Measurements from ENCODE around the gene NDUFA11.

NDUFA11 gene

DNA sequence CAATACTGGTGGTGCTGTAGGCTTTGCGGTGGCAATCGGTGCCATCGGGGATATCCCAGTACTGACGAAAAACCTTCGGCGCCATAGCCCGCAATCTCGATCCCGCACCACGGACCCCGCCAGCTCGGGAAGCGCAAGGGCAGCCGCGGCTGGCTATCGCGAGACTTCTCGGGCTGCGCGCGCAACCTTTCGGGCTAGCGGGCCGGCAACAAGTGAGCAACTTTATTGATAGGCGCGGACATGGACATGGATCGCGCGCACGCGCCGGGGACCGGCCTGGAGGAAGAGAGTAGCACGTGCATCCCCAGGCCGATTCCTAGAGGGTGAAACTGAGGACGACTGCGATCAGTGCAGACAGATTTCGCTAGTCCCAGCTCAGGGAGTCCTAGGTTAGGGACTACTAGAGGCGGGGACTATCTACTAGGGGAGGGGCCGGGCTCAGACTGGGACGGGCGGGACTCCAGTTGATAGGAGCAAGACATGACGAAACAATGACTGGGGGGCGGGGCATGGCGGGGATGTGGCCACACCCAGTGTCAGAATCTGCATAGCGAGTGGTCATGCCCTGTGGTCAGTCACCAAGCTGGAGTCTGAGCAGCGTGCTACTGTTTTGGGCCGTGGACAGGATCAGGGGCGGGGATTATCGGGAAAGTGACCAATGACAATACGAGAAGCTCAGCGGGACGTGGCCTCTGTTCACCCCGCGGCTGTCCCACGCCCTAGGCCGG lies at the start of gene NDUFA11:
Gene NDUFA11 (minus strand): TSS at position 167 of the 728 bp plus-strand sequence. CDS start 82 bp downstream, at position 85.
- peak; percentile 90 for DNase-seq

DNA sequence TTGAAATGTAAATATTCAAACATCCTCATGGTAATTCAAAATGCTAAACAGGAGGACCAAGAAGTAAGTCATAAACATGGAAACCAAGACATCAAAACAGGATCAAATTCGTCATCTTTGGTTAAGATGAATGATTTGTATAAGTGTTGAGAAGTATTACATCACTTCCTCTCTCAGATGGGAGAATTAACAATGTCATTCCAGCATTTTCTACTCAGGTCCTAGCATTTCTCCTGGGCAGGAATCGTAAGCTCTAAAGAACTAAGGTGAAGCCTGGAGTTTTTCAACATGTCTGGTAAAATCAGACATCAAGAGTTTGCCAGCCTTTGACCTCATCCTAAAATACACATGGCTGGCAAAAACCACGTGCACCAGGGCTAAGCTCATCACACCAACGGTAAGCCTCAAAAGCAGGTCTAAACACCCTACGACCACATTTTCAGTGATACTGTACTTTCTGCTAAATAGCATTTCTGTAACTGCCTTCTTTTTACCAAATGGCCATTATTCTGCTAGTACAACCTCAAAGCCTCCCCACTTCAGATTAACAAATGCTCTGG lies 49.5 kb upstream of the NDUFA11 start:
- no peak for DNase-seq

DNA sequence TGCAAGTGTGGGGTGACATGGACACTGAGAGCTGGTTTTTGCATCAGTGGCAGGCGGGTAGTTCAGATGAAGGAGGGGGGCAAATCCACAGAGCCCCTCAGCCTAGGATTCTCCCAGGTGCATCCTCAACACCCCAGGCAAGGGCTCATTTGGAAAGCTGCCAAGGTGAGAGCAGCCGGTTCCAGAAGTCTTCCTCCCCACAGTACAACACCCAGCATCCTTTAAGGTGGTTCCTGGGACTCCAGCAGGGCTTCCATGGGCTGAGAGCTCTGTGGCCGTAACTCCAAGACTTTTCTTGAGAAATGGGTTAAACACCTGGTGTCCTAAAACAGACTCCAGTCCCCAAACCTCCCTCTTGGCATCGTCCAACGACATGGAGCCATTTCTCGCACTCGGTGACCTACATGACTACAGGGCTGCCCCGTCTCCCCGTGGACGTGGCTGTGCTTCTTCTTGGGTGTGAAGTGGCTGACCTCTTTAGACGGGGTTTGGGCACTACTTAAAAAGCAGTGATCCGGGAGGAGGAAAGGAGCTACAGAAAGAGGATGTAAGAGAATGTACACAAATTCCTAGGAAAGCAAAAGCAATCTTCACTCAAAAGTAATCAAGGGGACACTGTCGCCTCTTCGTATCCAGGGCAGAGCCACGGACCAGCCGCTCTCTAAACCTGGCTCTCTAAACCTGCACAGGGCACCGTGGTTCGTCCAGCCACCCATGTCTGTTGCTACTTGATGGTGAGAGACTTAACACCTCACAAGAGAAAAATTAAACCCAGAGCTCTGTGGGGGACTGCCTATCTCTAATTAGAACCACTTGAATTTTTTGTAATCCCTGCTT lies 48.8 kb upstream of the NDUFA11 start:
- no peak for DNase-seq

GRCh38 chr19:5951338-5951861 lies 47.8 kb upstream of the NDUFA11 start:
- no peak for DNase-seq

DNA sequence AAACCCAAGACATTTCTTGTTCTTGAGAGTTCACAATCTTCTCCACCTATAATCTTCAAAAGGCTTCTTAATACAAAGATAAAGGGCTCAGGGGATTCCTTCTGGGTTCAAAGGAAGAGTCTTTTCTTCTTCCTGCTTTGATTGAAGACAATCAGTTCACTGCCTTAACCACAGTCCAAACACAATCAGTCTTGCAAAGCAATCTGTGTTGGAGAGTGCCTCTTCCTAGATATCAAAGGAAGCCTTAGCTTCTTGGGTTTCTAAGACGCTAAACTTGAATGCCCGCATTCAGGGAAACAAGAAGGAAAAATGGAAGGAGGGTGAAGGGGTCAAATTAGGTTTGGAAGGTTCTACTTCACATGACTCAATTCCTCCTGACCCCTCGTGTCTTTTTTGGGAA lies 47.2 kb upstream of the NDUFA11 start:
- no peak for DNase-seq

DNA sequence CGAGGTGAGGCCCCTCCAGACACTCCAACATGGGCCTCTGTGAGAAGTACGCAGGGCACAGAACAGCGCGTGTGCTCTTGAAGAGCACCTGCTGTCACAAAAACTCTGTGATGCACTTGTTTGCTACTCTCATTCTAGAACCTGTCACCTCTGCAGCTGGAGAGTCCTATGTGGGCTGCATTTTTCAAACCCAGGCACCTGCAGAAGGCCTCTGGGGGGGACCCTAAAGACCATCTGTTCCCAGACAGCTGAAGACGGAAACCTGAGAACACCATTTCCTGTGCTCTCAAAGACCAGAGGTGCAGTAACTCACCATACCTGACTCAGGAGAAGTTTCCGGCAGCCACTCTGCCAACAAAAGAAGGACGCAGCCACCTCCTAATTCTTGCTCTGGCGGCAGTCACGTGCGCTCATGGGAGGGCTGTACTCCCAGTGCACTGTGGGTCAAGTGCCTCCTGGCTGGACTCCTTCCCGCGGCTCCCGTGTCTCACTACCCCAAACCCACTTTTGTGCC lies 46.3 kb upstream of the NDUFA11 start:
- DNase-seq: no peak

DNA sequence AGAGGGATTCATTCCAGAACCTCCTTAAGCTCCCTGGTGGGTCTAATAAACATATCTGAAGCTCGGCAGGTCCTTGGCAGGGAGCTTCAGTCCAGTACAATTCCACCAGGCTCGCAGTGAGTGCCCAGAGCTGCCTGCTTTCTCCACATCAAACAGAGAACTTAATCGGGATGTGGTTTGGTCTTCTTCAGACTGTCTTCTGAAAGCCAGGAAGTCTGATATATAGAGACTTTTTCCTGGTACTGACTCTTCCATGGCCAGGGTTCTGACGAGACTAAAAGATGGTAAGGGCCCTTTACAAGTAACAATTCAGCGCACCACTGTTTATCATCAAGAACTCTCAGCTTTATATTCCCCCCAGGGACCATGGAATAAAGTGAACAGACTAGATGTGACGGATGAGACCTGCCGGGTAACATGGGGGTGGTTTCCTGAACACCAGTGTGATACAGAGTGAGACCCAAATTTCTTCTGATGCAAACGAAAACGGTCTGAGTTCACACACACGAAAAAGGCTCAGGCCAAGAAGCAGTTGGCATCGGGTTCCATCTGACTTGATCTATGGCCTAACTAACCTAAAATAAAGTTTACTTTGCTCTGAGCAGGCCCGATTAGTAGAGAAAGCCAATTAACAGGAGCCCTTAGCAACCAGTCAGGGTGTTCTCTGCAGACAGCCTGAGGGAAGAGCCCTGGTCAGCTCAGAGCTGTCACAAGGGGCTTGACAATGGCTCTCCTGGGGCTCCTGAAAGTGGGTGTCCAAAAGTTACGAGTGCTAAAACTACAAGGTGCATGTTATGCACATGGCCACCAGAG lies 45.4 kb upstream of the NDUFA11 start:
- no peak for DNase-seq

DNA sequence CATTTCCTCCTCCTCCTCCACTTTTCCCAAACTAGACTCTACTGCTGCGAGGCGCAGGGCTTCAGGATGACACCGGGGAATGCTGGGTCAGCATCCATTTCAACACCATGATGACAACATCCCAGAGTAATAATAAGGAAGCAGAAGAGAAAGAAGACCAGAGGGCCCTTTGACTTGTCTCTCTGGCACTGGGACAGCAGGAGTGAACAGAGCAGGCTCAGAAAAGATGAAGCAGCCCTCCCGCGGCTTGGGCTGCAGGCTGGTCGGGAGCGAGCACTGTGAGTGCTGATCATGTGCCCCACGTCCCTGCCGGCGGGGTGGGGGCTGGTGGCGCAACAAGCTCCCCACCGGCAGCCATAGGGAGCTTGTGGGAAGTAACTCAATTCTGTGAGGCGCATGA lies 43.8 kb upstream of the NDUFA11 start:
- no peak for DNase-seq

GRCh38 chr19:5943623-5944022 lies 40.0 kb upstream of the NDUFA11 start:
- DNase-seq: no peak

DNA sequence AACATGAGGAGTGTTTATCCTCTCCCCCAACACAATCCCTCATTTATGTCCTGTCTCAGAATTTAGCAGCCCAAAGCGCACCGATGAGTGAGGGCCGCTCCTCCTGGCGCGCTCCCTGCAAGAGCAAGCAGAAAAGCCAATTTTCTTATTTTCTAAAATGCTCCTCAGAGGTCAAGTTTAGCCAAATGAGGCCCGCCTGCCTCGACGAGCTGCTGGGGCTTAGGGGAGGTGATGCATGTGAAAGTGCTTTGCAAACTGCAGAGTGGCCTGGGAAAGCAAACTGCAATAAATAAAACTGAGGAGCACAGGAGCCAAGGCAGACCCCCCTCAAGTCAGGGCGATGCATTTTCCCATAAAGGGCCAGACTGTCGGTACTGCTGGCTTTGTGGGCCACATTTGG lies 39.5 kb upstream of the NDUFA11 start:
- DNase-seq: no peak

DNA sequence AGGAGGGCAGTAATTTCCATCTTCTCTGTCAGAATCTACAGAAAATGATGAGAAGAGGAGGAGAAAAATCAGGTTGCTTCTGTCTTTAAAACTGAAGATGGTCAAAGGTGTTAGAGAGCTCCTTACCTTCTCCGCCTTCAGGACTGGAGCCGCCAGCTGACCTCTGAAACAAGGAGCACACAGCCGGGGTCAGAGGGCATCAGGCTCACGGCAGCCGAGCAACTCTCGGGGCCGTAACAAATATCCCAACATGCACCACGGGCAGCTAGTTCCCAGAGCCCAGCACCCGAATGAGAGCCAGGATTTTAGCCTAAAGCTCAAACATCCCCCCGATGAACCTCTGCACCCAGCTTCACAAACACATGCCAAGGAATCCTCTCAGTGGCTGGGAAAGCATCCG lies 38.1 kb upstream of the NDUFA11 start:
- no peak for DNase-seq

- DNase-seq: no peak
These were observed 36.9 kb upstream of the NDUFA11 start for GRCh38 chr19:5940260-5941208.

DNA sequence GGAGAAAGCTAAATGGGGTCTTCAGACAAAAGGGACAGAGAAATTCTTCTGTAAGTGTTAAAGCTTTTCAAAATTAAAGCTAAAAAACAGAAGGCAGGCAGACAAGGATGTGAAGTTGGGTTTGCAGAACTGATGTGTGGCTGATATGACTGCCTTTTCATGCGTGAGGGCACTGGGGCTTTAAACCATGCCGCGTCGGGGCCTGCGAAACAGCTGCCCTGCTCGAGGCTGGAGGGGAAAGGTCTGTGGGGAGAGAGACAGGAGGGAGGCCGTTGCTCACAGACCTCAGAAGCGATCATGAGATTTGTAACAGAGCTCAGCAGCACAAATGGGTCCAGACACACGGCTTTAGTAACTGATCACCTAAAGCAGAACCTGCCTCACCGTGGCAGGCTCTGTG lies 34.0 kb upstream of the NDUFA11 start:
- DNase-seq: no peak

GRCh38 chr19:5936292-5936592 lies 32.7 kb upstream of the NDUFA11 start:
- DNase-seq: no peak

- DNase-seq: no peak
These were observed 32.1 kb upstream of the NDUFA11 start for GRCh38 chr19:5935473-5936291.

GRCh38 chr19:5934774-5935472 lies 31.3 kb upstream of the NDUFA11 start:
- DNase-seq: no peak

GRCh38 chr19:5934069-5934401 lies 30.4 kb upstream of the NDUFA11 start:
- no peak for DNase-seq

DNA sequence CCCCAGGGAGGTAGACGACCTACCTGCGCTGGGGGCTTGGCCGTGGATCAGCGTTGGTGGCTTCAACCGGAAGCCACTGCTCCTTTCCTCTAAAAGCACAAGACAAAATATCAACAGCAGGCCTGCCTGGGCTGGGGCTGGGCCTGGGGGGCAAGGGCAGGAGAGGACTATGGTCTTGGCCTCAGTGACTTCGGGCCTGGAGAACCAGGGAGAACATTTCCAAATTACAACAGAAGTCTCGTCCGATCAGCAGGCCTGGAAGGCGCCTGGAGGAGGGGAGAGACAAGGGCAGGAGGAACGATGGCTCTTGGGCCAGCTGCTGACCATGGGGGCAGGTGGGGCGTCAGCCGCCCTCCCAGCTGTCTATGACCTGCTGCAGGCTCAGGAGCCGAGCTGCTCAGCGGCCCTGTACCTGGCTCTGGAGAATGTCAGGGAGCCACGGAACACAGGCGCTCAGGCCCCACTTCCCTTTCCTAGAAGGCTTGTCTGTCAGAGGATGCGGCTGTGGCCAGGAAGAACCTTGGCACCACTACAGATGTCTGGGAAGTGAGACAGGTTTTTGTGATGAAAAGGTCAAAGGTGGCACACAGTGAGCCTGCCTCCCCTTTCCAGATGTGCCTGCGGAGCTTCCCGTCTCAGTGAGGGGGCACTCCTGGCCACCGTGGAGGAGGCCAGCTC lies 29.9 kb upstream of the NDUFA11 start:
- DNase-seq: no peak

DNA sequence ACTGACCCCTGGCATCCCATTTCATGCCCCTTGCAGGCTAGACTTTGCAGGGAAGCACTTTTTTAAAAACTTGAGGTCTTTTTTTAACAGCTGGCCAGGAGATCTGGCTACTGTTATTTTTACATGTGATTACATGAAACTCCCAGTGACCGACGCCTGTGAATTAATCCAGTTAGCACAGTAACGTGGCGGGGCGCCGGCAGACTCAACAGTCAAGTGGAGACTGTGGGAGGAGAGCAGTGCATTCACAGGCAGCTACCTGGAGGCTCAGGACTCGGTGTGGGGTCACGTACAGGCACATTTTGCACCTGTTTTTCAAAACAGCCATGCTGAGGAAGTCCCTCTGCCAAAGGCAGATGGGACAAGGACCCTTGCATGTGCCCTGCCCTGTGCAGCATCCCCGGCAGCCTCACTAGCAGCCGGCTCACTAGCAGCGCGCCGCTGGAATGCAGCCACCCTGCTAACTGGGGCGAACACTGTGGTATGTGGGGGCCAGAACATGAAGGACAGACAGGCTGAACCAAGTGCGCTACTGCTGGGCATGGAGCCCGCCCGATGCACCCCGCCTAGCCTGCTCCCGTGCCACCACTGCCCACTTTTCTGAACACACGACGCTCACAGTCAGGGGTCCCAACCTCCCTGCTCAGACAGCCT lies 29.1 kb upstream of the NDUFA11 start:
- DNase-seq: no peak

Measured in NCI-H1930 (cell line).